ENCODE results near the gene IGFBP2. TPM values are rescaled to one million over a fixed set of nuclear protein-coding genes. Genes with fewer than 3 reads are reported as not detected.

IGFBP2 gene, protein sequence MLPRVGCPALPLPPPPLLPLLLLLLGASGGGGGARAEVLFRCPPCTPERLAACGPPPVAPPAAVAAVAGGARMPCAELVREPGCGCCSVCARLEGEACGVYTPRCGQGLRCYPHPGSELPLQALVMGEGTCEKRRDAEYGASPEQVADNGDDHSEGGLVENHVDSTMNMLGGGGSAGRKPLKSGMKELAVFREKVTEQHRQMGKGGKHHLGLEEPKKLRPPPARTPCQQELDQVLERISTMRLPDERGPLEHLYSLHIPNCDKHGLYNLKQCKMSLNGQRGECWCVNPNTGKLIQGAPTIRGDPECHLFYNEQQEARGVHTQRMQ
- 0.45 and 2.0 TPM in 2 replicates for total RNA-seq (2016; rRNA removed; fragmentation: Illumina TruSeq; extraction: Trizol)
- 0.79 and 0.81 TPM in 2 replicates for total RNA-seq (2016; cell fraction: cytosol; rRNA removed; fragmentation: Illumina TruSeq; extraction: Trizol; ENCODE audit: low read depth)
- 0.83 and 1.8 TPM in 2 replicates for total RNA-seq (2016; cell fraction: insoluble cytoplasmic fraction; rRNA removed; fragmentation: Illumina TruSeq; extraction: Trizol)
- total RNA-seq (2016; cell fraction: membrane; rRNA removed; fragmentation: Illumina TruSeq; extraction: Trizol): 0.68 and 1.4 TPM in 2 replicates
- total RNA-seq (2016; cell fraction: nucleus; rRNA removed; fragmentation: Illumina TruSeq; extraction: Trizol): 1.2 and 2.0 TPM in 2 replicates
- 5.8 and 11.4 TPM in 2 replicates for polyA plus RNA-seq (2011; rRNA removed)
- 8.5 and 9.3 TPM in 2 replicates for polyA plus RNA-seq (2011; cell fraction: cytosol; rRNA removed)
- polyA plus RNA-seq (2011; cell fraction: nucleus; rRNA removed): 3.3 and 6.4 TPM in 2 replicates
- polyA plus RNA-seq (2012): 18.9 and 24.8 TPM in 2 replicates
- 0.59 and 1.1 TPM in 2 replicates for polyA plus RNA-seq (2016; cell fraction: cytosol; fragmentation: Illumina TruSeq; extraction: Trizol; ENCODE audit: low read depth)
- 0.91 and 1.3 TPM in 2 replicates for polyA plus RNA-seq (2016; cell fraction: insoluble cytoplasmic fraction; fragmentation: Illumina TruSeq; extraction: Trizol; ENCODE audit: low read depth)
- polyA plus RNA-seq (2016; cell fraction: membrane; fragmentation: Illumina TruSeq; extraction: Trizol; ENCODE audit: low read depth): 1.1 and 1.2 TPM in 2 replicates
- polyA plus RNA-seq (2016; cell fraction: nucleus; fragmentation: Illumina TruSeq; extraction: Trizol; ENCODE audit: insufficient read depth, low read depth): 3.8 and 3.9 TPM in 2 replicates
- polyA minus RNA-seq (2011; rRNA and poly(A)+ RNA removed; ENCODE audit: low replicate concordance): 0.19 and 1.9 TPM in 2 replicates
- 1.7 and 3.2 TPM in 2 replicates for polyA minus RNA-seq (2011; cell fraction: cytosol; rRNA and poly(A)+ RNA removed)
- polyA minus RNA-seq (2011; cell fraction: nucleus; rRNA and poly(A)+ RNA removed): 0.52 and 0.99 TPM in 2 replicates
- Bru-seq, nascent RNA: percentile 26 among the genes with signal in this experiment
- percentile 24 among the genes with signal in this experiment for BruChase-seq, experiment 1, labeled RNA remaining after a 6-hour chase
- BruChase-seq, experiment 2, labeled RNA remaining after a 2-hour chase: percentile 16 among the genes with signal in this experiment
- long read RNA-seq, experiment 1, transcript IGFBP2-201 (4 exons, 1,439 nt): major isoform, 5 of 5 reads
- long read RNA-seq, experiment 1, partial matches to known transcripts: 0 of 5 reads
- long read RNA-seq, experiment 1, other reads (novel, unspliced or antisense): 0 of 5 reads
- long read RNA-seq, experiment 2, partial matches to known transcripts: 2 of 5 reads
- long read RNA-seq, experiment 2, other reads (novel, unspliced or antisense): 0 of 5 reads

DNA sequence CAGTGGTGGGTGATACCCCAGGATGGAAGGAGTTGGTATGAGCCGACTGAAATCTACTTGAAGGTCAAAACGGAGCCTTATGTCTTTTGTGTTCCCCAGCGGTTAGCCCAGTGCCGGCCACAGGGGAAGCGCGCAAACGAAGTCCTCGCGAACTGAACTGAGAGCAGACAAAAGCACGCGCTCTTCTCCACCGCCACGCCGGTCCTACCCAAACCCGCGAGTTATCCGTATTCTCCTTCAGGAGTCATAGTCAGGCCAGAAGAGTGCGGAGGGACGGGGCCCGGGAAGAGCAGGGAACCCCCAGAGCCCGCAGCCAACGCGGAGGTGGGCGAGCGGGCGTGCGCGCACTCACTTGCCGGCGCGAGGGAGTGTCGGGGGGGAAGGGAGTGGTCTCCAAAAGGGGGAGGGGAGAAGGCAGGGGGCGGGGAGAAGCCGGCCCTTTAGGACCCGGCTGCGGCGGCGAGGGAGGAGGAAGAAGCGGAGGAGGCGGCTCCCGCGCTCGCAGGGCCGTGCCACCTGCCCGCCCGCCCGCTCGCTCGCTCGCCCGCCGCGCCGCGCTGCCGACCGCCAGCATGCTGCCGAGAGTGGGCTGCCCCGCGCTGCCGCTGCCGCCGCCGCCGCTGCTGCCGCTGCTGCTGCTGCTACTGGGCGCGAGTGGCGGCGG is at the start of gene IGFBP2:
Gene IGFBP2 (plus strand): TSS at position 469 of the 664 bp plus-strand sequence. CDS start 104 bp downstream, at position 573.
- Histone ChIP-seq H3K36me3 (replicated peaks in 1 of 2; ENCODE audit: control insufficient read depth in 1 of 2, insufficient read depth in 2 of 2, low read length in 2 of 2) (no peaks in the 10 kb centered on the region), H3K4me3 (replicated peaks in 1 of 3; ENCODE audit: insufficient read depth in 1 of 3, low read depth in 2 of 3, low read length in 3 of 3) (peak within 1 kb of the TSS; percentile 17 to 71 (median 34)), H3K27me3 (ENCODE audit: control insufficient read depth in 1 of 2, insufficient read depth in 2 of 2, low read length in 2 of 2) (peaks cover 8 to 56% of the 10 kb centered on the region in 2 experiments; a peak in 4 of 5 replicates), H3K9ac (ENCODE audit: insufficient read depth, low read depth, low read length) (peak within 1 kb of the TSS; percentile 37; the same call in 1 of the 2 replicates), H3K27ac (ENCODE audit: extremely low read length, insufficient read depth, low read length) (no peak within 1 kb of the TSS), H3K79me2 (ENCODE audit: insufficient read depth, low read length) (no peaks in the 10 kb centered on the region), H3K4me2 (ENCODE audit: low read depth, low read length) (peak within 1 kb of the TSS; percentile 90), H3K4me1 (ENCODE audit: insufficient read depth, low read length) (peaks cover 43% of the 10 kb centered on the region), H4K20me1 (ENCODE audit: insufficient read depth, low read length) (no peaks in the 10 kb centered on the region), H2AFZ (ENCODE audit: low read length) (no peak within 1 kb of the TSS), H3K9me3 (ENCODE audit: low read length) (no peaks in the 10 kb centered on the region)
- DNase-seq (ENCODE audit: low spot score) (no peak), FAIRE-seq (no peak), ATAC-seq (no peak)
- in situ Hi-C loops (cut with HindIII; ENCODE audit: extremely low pct_ligation_motif_present, low pct_unique_long_range_greater_than_20kb): no loop called here
- WGBS (ENCODE audit: low lambda C conversion rate): 29% methylated on average over 39 of the region's 70 CpGs
- CTCF ChIA-PET (ENCODE audit: low intra/inter-chr PET ratio, low total read pairs): no interaction called here
- BruUV-seq (replicated peaks): no TSS peak
- intact Hi-C loops (cut with micrococcal nuclease; ENCODE audit: unreplicated experiment): no loop called here
- POLR2A ChIA-PET: interaction anchor here (1.5 kb wide), 1 partner anchor 113 kb away, joined by 5 read pairs; no protein-coding TSS in a partner anchor
- TF ChIP-seq, protein P1, sequence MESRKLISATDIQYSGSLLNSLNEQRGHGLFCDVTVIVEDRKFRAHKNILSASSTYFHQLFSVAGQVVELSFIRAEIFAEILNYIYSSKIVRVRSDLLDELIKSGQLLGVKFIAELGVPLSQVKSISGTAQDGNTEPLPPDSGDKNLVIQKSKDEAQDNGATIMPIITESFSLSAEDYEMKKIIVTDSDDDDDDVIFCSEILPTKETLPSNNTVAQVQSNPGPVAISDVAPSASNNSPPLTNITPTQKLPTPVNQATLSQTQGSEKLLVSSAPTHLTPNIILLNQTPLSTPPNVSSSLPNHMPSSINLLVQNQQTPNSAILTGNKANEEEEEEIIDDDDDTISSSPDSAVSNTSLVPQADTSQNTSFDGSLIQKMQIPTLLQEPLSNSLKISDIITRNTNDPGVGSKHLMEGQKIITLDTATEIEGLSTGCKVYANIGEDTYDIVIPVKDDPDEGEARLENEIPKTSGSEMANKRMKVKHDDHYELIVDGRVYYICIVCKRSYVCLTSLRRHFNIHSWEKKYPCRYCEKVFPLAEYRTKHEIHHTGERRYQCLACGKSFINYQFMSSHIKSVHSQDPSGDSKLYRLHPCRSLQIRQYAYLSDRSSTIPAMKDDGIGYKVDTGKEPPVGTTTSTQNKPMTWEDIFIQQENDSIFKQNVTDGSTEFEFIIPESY (CRISPR knock-in tag; IDR thresholded peaks at IDR 0.05): peak; percentile 87
- TF ChIP-seq, protein P2, sequence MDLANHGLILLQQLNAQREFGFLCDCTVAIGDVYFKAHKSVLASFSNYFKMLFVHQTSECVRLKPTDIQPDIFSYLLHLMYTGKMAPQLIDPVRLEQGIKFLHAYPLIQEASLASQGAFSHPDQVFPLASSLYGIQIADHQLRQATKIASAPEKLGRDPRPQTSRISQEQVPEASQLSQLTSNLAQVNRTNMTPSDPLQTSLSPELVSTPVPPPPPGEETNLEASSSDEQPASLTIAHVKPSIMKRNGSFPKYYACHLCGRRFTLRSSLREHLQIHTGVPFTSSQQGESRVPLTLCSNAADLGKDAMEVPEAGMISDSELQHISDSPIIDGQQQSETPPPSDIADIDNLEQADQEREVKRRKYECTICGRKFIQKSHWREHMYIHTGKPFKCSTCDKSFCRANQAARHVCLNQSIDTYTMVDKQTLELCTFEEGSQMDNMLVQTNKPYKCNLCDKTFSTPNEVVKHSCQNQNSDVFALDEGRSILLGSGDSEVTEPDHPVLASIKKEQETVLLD (CRISPR knock-in tag; IDR thresholded peaks at IDR 0.05; ENCODE audit: low read depth): no peak
- TF ChIP-seq EED (CRISPR knock-in tag; IDR thresholded peaks at IDR 0.05) (peak; percentile 35; the same call in 1 of the 2 replicates), CBX2 (IDR thresholded peaks at IDR 0.05; ENCODE audit: low read depth, low read length) (no peak), CBX2 (CRISPR knock-in tag; IDR thresholded peaks at IDR 0.05; ENCODE audit: low read depth) (0 out of 2 replicates have a peak, but pooled peaks have one; percentile 48), MTF2 (CRISPR knock-in tag; IDR thresholded peaks at IDR 0.05; ENCODE audit: borderline replicate concordance) (0 out of 2 replicates have a peak, but pooled peaks have one; percentile 69), ZNF512B (CRISPR knock-in tag; IDR thresholded peaks at IDR 0.05; ENCODE audit: borderline replicate concordance) (0 out of 2 replicates have a peak, but pooled peaks have one; percentile 40), ZNF12 (CRISPR knock-in tag; IDR thresholded peaks at IDR 0.05) (no peak)
- TF ChIP-seq, protein P3, sequence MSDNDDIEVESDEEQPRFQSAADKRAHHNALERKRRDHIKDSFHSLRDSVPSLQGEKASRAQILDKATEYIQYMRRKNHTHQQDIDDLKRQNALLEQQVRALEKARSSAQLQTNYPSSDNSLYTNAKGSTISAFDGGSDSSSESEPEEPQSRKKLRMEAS (IDR thresholded peaks at IDR 0.05): peak; percentile 4; the same call in 1 of the 2 replicates
